HCT116 (cell line): ENCODE results near the gene APOB. TPM values are rescaled to one million over a fixed set of nuclear protein-coding genes. Genes with fewer than 3 reads are reported as not detected.

Source experiments
- ATAC-seq: fragments of 200-7000 bp; cut with Tn5 transposase; 2 replicates; pipeline ENCODE4 v1.9.1; 2020; ENCODE audit warnings: mild to moderate bottlenecking, moderate library complexity
- BruUV-seq: library from RNA; stranded (reverse); fragments of 400-500 nt; replicated peaks from 2 replicates; lab custom pipeline; 2021; lab: Mats Ljungman, UMichigan
- CTCF ChIA-PET: fragments of 300-600 bp; sonication (Branson Sonifier 250); formaldehyde crosslinking; loops from one replicate; lab custom pipeline; 2021; ENCODE audit warnings: antibody characterized with exemption; lab: Charles Lee
- POLR2A ChIA-PET: fragments of 300-600, 350-600 bp; sonication (Branson Sonifier 250); formaldehyde crosslinking; loops from one replicate; lab custom pipeline; 2021; ENCODE audit warnings: antibody characterized with exemption; lab: Charles Lee
- RAD21 ChIA-PET, 2 experiments: fragments of 300-600 bp; sonication (Branson Sonifier 250); formaldehyde crosslinking; loops; one replicate each; lab custom pipeline; 2023; ENCODE audit warnings: low total read pairs in 2 of 2; ENCODE audit not compliant: uncharacterized antibody in 2 of 2, unreplicated experiment in 2 of 2, low non-redundant PET in 1 of 2; lab: Charles Lee
- DNase-seq: peaks from one replicate; pipeline ENCODE4 v3.0.0-alpha.2; 2010; ENCODE audit warnings: low read depth, low spot score
- H2AFZ ChIP-seq: fragments of 200-600 bp; shearing (Covaris generic), sonication (generic); 2 replicates; pipeline ENCODE4 v1.6.1; 2017; ENCODE audit warnings: low read depth, mixed run types, mixed read lengths, antibody characterized with exemption, low read length; ENCODE audit not compliant: poor library complexity, severe bottlenecking
- H3K27ac ChIP-seq: 2 replicates; pipeline ENCODE4 v1.5.1; 2012; ENCODE audit warnings: low read depth, low read length
- H3K27me3 ChIP-seq: fragments of 200-600 bp; sonication (generic); 2 replicates; pipeline ENCODE4 v1.6.1; 2016; ENCODE audit warnings: mixed run types, low read length, mixed read lengths; ENCODE audit not compliant: insufficient read depth
- H3K36me3 ChIP-seq, 2 experiments: fragments of 200-500 bp in 1 of 2; fragments of 200-600 bp in 1 of 2; sonication (Bioruptor generic) in 1 of 2; sonication (generic) in 1 of 2; 2 replicates each; pipeline versions ENCODE4 v1.5.1 to v1.6.1; 2014 to 2016; ENCODE audit warnings: low read length in 2 of 2, inconsistent platforms in 1 of 2, mixed read lengths in 1 of 2, mixed run types in 1 of 2; ENCODE audit not compliant: insufficient read depth in 2 of 2, control insufficient read depth in 1 of 2
- H3K4me1 ChIP-seq, 2 experiments: fragments of 200-600 bp in 1 of 2; sonication (generic) in 1 of 2; 2 replicates each; pipeline versions ENCODE4 v1.5.1 to v1.6.1; 2012 to 2017; ENCODE audit warnings: low read length in 2 of 2, inconsistent platforms in 1 of 2, mild to moderate bottlenecking in 1 of 2, mixed read lengths in 1 of 2, mixed run types in 1 of 2, moderate library complexity in 1 of 2; ENCODE audit not compliant: insufficient read depth in 2 of 2, control insufficient read depth in 1 of 2
- H3K4me2 ChIP-seq: fragments of 200-600 bp; sonication (generic); 2 replicates; pipeline ENCODE4 v1.6.1; 2017; ENCODE audit warnings: mixed run types, low read length, mixed read lengths
- H3K4me3 ChIP-seq, 2 experiments: fragments of 200-600 bp in 1 of 2; sonication (generic) in 1 of 2; replicated peaks in 1 of 2; 2 replicates each; pipeline ENCODE4 v1.5.1; 2011 to 2016; ENCODE audit warnings: low read length in 2 of 2, control low read depth in 1 of 2, low read depth in 1 of 2, mild to moderate bottlenecking in 1 of 2, mixed read lengths in 1 of 2, mixed run types in 1 of 2
- H3K79me2 ChIP-seq: fragments of 200-600 bp; sonication (generic); 2 replicates; pipeline ENCODE4 v1.6.1; 2017; ENCODE audit warnings: mild to moderate bottlenecking, mixed run types, low read length, moderate library complexity, mixed read lengths; ENCODE audit not compliant: insufficient read depth
- H3K9ac ChIP-seq: fragments of 200-600 bp; sonication (generic); 2 replicates; pipeline ENCODE4 v1.6.1; 2016; ENCODE audit warnings: low read length, mixed read lengths
- H3K9me2 ChIP-seq: fragments of 200-600 bp; sonication (generic), shearing (Covaris generic); 2 replicates; pipeline ENCODE4 v1.6.1; 2017; ENCODE audit warnings: mixed run types, mild to moderate bottlenecking, moderate library complexity; ENCODE audit not compliant: insufficient read depth
- H3K9me3 ChIP-seq, 2 experiments: fragments of 200-500 bp in 1 of 2; fragments of 200-600 bp in 1 of 2; sonication (Bioruptor generic) in 1 of 2; sonication (generic) in 1 of 2; 2 replicates each; pipeline ENCODE4 v1.6.1; 2014 to 2017; ENCODE audit warnings: low read length in 2 of 2, mixed read lengths in 2 of 2, inconsistent platforms in 1 of 2, low read depth in 1 of 2, mild to moderate bottlenecking in 1 of 2, mixed run types in 1 of 2, moderate library complexity in 1 of 2; ENCODE audit not compliant: control insufficient read depth in 1 of 2, insufficient read depth in 1 of 2
- H4K20me1 ChIP-seq: fragments of 200-600 bp; sonication (generic), shearing (Covaris generic); 2 replicates; pipeline ENCODE4 v1.6.1; 2017; ENCODE audit warnings: mixed run types, mild to moderate bottlenecking, moderate library complexity; ENCODE audit not compliant: insufficient read depth
- CBX3 ChIP-seq: IDR thresholded peaks from 2 replicates; pipeline ENCODE4 v1.6.1; 2012; ENCODE audit warnings: low read depth
- CEBPB ChIP-seq: IDR thresholded peaks from 2 replicates; pipeline ENCODE4 v1.6.1; 2012; ENCODE audit warnings: low read depth
- CTCF ChIP-seq, 3 experiments: fragments of 200-600 bp in 1 of 3; sonication (generic) in 1 of 3; IDR thresholded peaks in 2 of 3; conservative IDR thresholded peaks in 1 of 3; 2 replicates each; pipeline ENCODE4 v1.5.1; 2012 to 2017; ENCODE audit warnings: low read depth in 2 of 3, low read length in 2 of 3, antibody characterized with exemption in 1 of 3, borderline replicate concordance in 1 of 3, control low read depth in 1 of 3, mild to moderate bottlenecking in 1 of 3, mixed read lengths in 1 of 3, mixed run types in 1 of 3, moderate library complexity in 1 of 3; ENCODE audit not compliant: insufficient read depth in 1 of 3
- EGR1 ChIP-seq: IDR thresholded peaks from 2 replicates; pipeline ENCODE4 v1.6.1; 2012; ENCODE audit warnings: low read depth
- ELF1 ChIP-seq: IDR thresholded peaks from 2 replicates; pipeline ENCODE4 v1.6.1; 2012; ENCODE audit warnings: low read depth, borderline replicate concordance
- EZH2 ChIP-seq: fragments of 200-600 bp; sonication (generic); IDR thresholded peaks from 2 replicates; pipeline ENCODE4 v1.6.1; 2017; ENCODE audit warnings: antibody characterized with exemption, mixed run types
- JUND ChIP-seq: IDR thresholded peaks from 2 replicates; pipeline ENCODE4 v1.6.1; 2012
- POLR2A ChIP-seq: IDR thresholded peaks from 2 replicates; pipeline ENCODE4 v1.7.0; 2011; ENCODE audit warnings: borderline replicate concordance; ENCODE audit not compliant: insufficient read depth, insufficient read length; ENCODE audit errors: extremely low read depth
- POLR2AphosphoS5 ChIP-seq: IDR thresholded peaks from 2 replicates; pipeline ENCODE4 v1.6.1; 2011; ENCODE audit warnings: mild to moderate bottlenecking, low read depth, low read length, moderate library complexity
- RAD21 ChIP-seq: IDR thresholded peaks from 2 replicates; pipeline ENCODE4 v1.6.1; 2012; ENCODE audit warnings: low read depth, mild to moderate bottlenecking
- SIN3A ChIP-seq: IDR thresholded peaks from 2 replicates; pipeline ENCODE4 v1.6.1; 2012; ENCODE audit warnings: low read depth
- SRF ChIP-seq: IDR thresholded peaks from 2 replicates; pipeline ENCODE4 v1.6.1; 2012; ENCODE audit warnings: low read depth
- YY1 ChIP-seq: IDR thresholded peaks from 2 replicates; pipeline ENCODE4 v1.6.1; 2011; ENCODE audit warnings: low read length, low read depth, moderate library complexity, mild to moderate bottlenecking; ENCODE audit not compliant: insufficient replicate concordance; ENCODE audit errors: extremely low read depth
- ZBTB33 ChIP-seq: IDR thresholded peaks from 2 replicates; pipeline ENCODE4 v1.6.1; 2011; ENCODE audit warnings: mild to moderate bottlenecking, low read length, moderate library complexity; ENCODE audit not compliant: insufficient replicate concordance; ENCODE audit errors: extremely low read depth
- ZFX ChIP-seq: fragments of 450-650 bp; IDR thresholded peaks from 2 replicates; pipeline ENCODE4 v1.6.1; 2017
- intact Hi-C: fragments of 100-400 bp; cut with micrococcal nuclease; formaldehyde crosslinking; loops from 2 replicates; pipeline ENCODE4 v1.10.0; 2022
- total RNA-seq: library from RNA; stranded (reverse); gene quantifications from one replicate; pipeline ENCODE4 v1.2.1, GENCODE V29; 2021; ENCODE audit not compliant: unreplicated experiment
- TF ChIP-seq, protein P1 (sequence below): IDR thresholded peaks from 2 replicates; pipeline ENCODE4 v1.6.1; 2012; ENCODE audit warnings: low read depth
- TF ChIP-seq, protein P2 (sequence below): IDR thresholded peaks from 2 replicates; pipeline ENCODE4 v1.6.1; 2012
- TF ChIP-seq, protein P3 (sequence below): IDR thresholded peaks from 2 replicates; pipeline ENCODE4 v1.6.1; 2012

The APOB gene
- total RNA-seq, 1 experiment from 2014 or later, result 1.6 TPM

GRCh38 chr2:21015281-21015645 is 28.6 kb downstream of the APOB start (continued):
- TF ChIP-seq, protein P1, sequence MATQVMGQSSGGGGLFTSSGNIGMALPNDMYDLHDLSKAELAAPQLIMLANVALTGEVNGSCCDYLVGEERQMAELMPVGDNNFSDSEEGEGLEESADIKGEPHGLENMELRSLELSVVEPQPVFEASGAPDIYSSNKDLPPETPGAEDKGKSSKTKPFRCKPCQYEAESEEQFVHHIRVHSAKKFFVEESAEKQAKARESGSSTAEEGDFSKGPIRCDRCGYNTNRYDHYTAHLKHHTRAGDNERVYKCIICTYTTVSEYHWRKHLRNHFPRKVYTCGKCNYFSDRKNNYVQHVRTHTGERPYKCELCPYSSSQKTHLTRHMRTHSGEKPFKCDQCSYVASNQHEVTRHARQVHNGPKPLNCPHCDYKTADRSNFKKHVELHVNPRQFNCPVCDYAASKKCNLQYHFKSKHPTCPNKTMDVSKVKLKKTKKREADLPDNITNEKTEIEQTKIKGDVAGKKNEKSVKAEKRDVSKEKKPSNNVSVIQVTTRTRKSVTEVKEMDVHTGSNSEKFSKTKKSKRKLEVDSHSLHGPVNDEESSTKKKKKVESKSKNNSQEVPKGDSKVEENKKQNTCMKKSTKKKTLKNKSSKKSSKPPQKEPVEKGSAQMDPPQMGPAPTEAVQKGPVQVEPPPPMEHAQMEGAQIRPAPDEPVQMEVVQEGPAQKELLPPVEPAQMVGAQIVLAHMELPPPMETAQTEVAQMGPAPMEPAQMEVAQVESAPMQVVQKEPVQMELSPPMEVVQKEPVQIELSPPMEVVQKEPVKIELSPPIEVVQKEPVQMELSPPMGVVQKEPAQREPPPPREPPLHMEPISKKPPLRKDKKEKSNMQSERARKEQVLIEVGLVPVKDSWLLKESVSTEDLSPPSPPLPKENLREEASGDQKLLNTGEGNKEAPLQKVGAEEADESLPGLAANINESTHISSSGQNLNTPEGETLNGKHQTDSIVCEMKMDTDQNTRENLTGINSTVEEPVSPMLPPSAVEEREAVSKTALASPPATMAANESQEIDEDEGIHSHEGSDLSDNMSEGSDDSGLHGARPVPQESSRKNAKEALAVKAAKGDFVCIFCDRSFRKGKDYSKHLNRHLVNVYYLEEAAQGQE, result no peak
- TF ChIP-seq, protein P2, sequence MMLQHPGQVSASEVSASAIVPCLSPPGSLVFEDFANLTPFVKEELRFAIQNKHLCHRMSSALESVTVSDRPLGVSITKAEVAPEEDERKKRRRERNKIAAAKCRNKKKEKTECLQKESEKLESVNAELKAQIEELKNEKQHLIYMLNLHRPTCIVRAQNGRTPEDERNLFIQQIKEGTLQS, result no peak

DNA sequence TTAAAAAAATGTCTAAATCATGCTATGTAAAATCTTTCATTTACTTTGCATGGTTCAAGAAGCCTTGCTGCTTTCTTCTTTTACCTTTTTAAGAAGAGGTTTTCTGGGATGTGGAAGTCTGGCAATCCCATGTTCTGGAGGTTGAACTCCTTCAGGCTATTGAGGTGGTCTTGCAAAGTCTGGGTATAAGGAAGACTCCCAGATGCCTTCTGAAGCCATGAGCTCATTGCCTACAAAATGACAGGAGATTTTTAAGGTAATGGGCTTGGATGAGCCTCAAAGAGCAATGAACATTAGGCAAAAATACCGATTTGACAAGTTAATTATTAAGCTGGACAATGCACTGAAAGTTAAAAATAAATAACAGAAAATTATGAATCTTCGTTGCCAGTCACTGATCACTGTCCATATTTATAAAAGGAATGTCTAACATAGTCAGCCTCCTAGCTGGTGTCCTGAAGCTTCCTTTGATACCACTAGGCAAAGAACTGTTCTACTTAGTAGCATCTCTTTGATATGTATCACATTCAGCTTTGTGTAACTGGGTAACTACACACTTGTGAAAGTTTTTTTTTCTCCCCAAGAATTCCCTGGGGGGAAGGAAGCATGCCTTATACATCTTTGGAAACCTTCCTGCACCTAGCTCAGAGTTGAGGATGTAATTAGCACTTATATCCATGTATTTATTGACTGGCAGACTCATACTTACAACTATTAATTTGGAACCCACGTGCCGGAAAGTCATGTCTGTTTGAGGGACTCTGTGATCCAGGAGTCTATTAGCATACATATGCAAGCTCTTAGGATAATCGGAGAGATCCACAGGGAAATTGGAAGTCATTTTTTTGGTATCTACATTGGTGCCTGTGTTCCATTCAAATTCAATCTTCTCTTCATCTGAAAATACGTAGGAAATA is 29.3 kb downstream of the APOB start:
- Histone ChIP-seq H4K20me1 (no peaks in the 10 kb centered on the region), H3K4me2 (no peak overlapping the region), H3K27me3 (peaks cover 29% of the 10 kb centered on the region), H3K27ac (no peak overlapping the region), H3K36me3 (no peaks in the 10 kb centered on the region), H2AFZ (no peak overlapping the region), H3K4me3 (no peak overlapping the region), H3K9ac (no peak overlapping the region), H3K79me2 (no peaks in the 10 kb centered on the region), H3K9me2 (no peaks in the 10 kb centered on the region; the same call in 1 of the 2 replicates), H3K4me1 (no peaks in the 10 kb centered on the region), H3K9me3 (no peaks in the 10 kb centered on the region)
- intact Hi-C loops, result no loop called here
- RAD21 ChIA-PET, result no interaction called here
- ATAC-seq (no peak), DNase-seq (no peak)
- no TSS peak for BruUV-seq
- CTCF ChIA-PET, result no interaction called here
- TF ChIP-seq ZBTB33 (no peak), SRF (no peak), POLR2A (no peak), JUND (no peak), CBX3 (no peak), ELF1 (no peak), ZFX (no peak), SIN3A (no peak), CEBPB (no peak), EZH2 (no peak), RAD21 (no peak), YY1 (no peak), EGR1 (no peak), CTCF (IDR thresholded peaks at IDR 0.05 in 2 of 3, conservative IDR thresholded peaks at IDR 0.05 in 1 of 3; ENCODE audit: borderline replicate concordance in 1 of 3, insufficient read depth in 1 of 3, low read depth in 2 of 3, low read length in 2 of 3) (no peak), POLR2AphosphoS5 (no peak)
- TF ChIP-seq, protein P3, sequence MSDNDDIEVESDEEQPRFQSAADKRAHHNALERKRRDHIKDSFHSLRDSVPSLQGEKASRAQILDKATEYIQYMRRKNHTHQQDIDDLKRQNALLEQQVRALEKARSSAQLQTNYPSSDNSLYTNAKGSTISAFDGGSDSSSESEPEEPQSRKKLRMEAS, result no peak
- POLR2A ChIA-PET, result no interaction called here
